GM12891 (cell line): ENCODE results near the gene SND1.

ENCODE experiments used
- POLR2A ChIP-seq: IDR thresholded peaks from 2 replicates; pipeline ENCODE4 v1.6.1; 2011; ENCODE audit warnings: low read depth, low read length, control low read depth
- POLR2AphosphoS5 ChIP-seq: IDR thresholded peaks from 2 replicates; pipeline ENCODE4 v1.6.1; 2011; ENCODE audit warnings: low read depth, low read length, control low read depth
- TAF1 ChIP-seq: IDR thresholded peaks from 2 replicates; pipeline ENCODE4 v1.6.1; 2011; ENCODE audit warnings: low read depth, low read length, control low read depth

DNA sequence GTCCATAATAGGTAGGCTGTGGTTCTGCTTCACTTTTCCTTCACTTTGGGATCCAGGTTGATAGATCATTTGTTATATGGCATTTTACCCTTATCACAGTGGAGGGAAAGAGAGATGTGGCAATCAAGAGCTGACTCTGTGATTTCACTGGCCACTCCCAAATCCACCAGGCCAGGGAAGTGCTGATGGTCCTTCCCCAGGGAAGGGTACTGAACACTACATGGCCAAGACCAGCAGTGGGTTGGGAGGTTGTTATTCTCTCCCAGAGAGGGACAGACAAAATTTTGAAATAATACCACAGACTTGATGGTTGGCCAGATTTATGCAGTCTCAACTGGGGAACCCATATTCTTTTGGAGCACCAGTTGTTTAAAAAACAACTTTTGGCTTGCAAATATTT is 102.5 kb downstream of the SND1 start:
- no peak for TF ChIP-seq POLR2A
- no peak for TF ChIP-seq POLR2AphosphoS5
- TF ChIP-seq TAF1, result no peak
